IgD-negative memory B cell (primary cell): Measurements from ENCODE around the gene MAGI1. TPM values are rescaled to one million over a fixed set of nuclear protein-coding genes. Genes with fewer than 3 reads are reported as not detected.

Experiments
- H3K27ac Mint-ChIP-seq, 3 donors: one replicate each; pipeline ENCODE4 v1.8.0; 2020 to 2022; ENCODE audit warnings: mild to moderate bottlenecking in 3 of 3, mixed read lengths in 3 of 3, moderate library complexity in 1 of 3
- H3K27me3 Mint-ChIP-seq: one replicate; pipeline ENCODE4 v1.8.0; 2021; ENCODE audit warnings: mixed read lengths
- H3K36me3 Mint-ChIP-seq: one replicate; pipeline ENCODE4 v1.8.0; 2020; ENCODE audit warnings: mild to moderate bottlenecking, mixed read lengths
- H3K4me1 Mint-ChIP-seq, 3 donors: one replicate each; pipeline ENCODE4 v1.8.0; 2020 to 2022; ENCODE audit warnings: mixed read lengths in 3 of 3, mild to moderate bottlenecking in 1 of 3
- H3K4me3 Mint-ChIP-seq, 4 donors: one replicate each; pipeline ENCODE4 v1.8.0; 2020 to 2022; ENCODE audit warnings: mild to moderate bottlenecking in 4 of 4, mixed read lengths in 4 of 4, moderate library complexity in 3 of 4
- H3K9me3 Mint-ChIP-seq, 3 donors: one replicate each; pipeline ENCODE4 v1.8.0; 2020 to 2021; ENCODE audit warnings: mixed read lengths in 3 of 3, mild to moderate bottlenecking in 1 of 3
- polyA plus RNA-seq: library from polyadenylated mRNA; unstranded; fragments of 300-500 nt; fragmentation: Illumina TruSeq; gene quantifications from one replicate; pipeline ENCODE4 v1.2.3, GENCODE V29; 2021

MAGI1 gene
- polyA plus RNA-seq, 1 donor from 2014 or later: 1.3 TPM

DNA sequence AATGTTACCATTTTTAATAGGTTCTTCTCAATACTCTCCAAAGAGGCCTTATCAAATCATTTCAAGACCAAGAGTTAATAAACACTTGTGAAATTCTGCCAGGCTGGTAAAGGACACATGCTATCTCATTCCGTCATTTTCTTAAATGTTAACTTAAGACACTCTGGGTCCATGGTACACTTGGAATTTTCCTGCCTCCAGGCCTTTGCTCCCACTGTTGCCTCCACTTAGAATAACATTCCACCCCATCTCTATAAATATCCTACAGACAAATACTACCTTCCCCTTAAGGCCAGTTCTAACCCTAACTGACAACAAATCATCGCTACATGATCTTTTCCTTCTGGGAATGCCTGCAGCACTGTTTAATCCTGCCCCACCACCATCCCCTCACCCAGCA, 24.1 kb downstream of the MAGI1 start:
- no peak overlapping the region for H3K27ac Mint-ChIP-seq

DNA sequence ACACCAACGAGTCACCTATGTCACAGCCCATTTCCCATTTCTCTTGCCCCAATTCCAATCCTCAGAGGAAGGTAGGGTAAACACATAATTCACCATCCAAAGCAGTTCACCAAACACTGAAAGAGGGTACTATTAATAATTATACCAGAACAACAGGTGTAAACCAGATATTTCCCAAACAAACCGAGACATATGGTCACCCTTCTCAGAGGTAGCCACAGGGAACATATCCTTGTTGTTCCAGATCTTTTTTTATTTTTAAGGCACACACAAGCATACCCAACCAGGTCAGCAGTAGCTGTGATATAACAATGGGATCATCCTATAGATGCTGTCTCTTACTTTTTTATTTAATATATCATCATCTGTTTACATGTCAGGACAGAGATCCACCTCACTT, 24.7 kb downstream of the MAGI1 start:
- H3K36me3 Mint-ChIP-seq: no peaks in the 10 kb centered on the region
- H3K27ac Mint-ChIP-seq: no peak overlapping the region
- peaks cover 0 to 4% (median 0%) of the 10 kb centered on the region in 3 donors for H3K9me3 Mint-ChIP-seq
- H3K27me3 Mint-ChIP-seq: peaks cover 5% of the 10 kb centered on the region
- peak overlapping the region in 1 of 4 donors; percentile 13 for H3K4me3 Mint-ChIP-seq
- no peaks in the 10 kb centered on the region for H3K4me1 Mint-ChIP-seq

More for the DNA sequence above, 24.1 kb downstream of the MAGI1 start:
- peaks cover 0 to 4% (median 0%) of the 10 kb centered on the region in 3 donors for H3K9me3 Mint-ChIP-seq
- no peak overlapping the region for H3K4me3 Mint-ChIP-seq
- peaks cover 2% of the 10 kb centered on the region for H3K27me3 Mint-ChIP-seq
- no peaks in the 10 kb centered on the region for H3K36me3 Mint-ChIP-seq
- H3K4me1 Mint-ChIP-seq: no peaks in the 10 kb centered on the region

DNA sequence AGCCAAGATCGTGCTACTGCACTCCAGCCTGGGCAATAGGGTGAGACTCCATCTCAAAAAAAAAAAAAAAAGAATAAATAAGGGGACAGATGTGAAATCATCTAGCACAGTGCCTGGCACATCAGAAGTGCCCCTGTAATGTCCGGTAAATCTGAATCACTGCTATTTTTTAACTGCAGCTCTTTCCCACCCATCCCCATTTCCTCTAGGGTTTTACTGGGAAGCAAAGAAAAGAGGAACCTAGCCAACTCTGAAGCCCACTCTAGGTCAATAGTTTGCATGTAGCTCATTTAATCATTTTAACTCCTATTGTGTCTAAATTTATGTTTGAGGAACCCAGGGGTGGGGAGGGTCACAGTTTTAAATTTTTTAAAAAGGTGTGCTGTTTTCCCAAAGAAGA, 26.0 kb downstream of the MAGI1 start:
- H3K27me3 Mint-ChIP-seq: peaks cover 5% of the 10 kb centered on the region
- H3K36me3 Mint-ChIP-seq: no peaks in the 10 kb centered on the region
- H3K27ac Mint-ChIP-seq: no peak overlapping the region
- H3K4me1 Mint-ChIP-seq: no peaks in the 10 kb centered on the region
- no peak overlapping the region for H3K4me3 Mint-ChIP-seq
- H3K9me3 Mint-ChIP-seq: peaks cover 0 to 4% (median 0%) of the 10 kb centered on the region in 3 donors

DNA sequence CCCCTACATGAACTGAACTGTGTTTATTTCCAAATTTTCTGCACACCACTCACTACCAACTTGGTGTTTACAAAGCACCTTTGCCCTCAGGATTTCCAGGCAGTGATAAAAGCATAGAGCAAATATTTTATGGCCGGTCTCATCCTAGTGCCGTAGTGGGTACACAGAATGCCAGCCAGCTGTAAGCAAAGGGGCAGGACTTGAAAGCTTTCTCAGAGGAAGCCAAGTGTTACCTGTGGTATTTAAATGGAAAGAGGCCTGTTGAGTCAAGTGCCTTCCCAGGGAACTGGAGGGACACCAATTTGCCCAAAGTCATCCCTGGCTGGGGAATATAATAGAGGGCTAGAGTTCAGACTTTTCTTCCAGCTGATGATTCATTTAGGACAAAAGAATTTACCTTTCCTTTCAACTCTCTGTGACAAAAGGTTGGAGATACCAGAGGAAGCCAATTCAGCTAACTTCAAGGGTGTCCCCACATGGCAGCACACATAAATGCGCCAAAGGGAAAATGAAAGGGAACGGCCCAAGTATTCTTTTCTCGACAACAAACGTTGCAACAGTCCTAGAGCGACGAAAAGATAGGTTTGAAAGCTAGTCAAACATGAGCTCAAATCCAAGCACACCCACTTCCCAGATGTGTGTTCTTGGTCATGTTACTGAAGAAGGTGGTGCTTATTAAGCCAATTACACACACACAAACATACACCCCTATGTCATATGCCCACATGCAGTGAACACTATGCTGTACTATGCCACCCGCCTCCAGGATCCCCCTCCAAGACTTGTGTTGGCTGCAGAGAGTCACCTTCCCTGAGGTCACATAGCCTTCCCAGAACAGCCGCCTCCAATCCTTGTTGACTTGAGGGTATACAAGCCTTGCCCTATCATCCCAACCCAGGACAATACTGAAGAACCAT, 27.7 kb downstream of the MAGI1 start:
- Mint-ChIP-seq H3K27me3 (peaks cover 5% of the 10 kb centered on the region), H3K36me3 (no peaks in the 10 kb centered on the region), H3K4me3 (no peak overlapping the region), H3K27ac (no peak overlapping the region), H3K9me3 (peaks cover 0 to 4% (median 0%) of the 10 kb centered on the region in 3 donors), H3K4me1 (no peaks in the 10 kb centered on the region)

DNA sequence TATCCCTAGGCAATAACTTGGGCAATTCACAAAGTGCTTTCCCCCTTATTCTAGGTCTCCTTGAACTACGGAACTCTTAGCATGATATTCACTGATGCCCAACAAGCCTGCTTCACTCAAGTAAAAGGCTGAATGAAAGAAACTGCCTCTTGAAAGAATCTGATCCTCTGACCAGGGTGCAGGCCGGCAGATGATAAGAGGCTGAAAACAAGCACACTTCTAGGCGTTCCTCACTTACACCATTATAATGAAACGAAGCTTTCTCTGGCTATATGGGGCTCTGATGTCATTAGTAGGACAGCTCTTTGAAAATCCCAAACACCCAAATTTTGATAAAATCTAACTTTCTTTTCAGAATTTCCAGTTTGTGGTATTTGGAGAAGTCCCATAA, 28.4 kb downstream of the MAGI1 start:
- H3K36me3 Mint-ChIP-seq: no peaks in the 10 kb centered on the region
- H3K4me3 Mint-ChIP-seq: no peak overlapping the region
- peaks cover 5% of the 10 kb centered on the region for H3K27me3 Mint-ChIP-seq
- no peak overlapping the region for H3K27ac Mint-ChIP-seq
- H3K9me3 Mint-ChIP-seq: peaks cover 0 to 4% (median 0%) of the 10 kb centered on the region in 3 donors
- H3K4me1 Mint-ChIP-seq: no peaks in the 10 kb centered on the region

DNA sequence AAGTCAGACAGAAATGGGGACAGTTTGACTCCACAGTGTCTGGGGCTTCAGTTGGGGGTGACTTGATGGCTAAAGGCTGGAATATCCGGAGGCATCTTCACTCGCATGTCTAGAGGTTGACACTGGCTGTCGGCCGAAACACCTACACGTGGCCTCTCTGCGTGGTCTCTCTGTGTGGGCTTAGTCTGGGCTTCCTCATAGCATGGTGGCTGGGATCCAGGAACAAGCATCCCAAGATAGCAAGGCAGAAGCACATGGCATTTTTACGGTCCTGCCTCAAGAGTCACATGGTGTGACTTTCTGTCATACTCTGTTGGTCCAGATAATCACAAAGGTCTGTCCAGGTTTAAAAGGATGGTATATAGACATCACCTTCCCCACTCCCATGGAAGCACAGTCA, 34.5 kb downstream of the MAGI1 start:
- no peak overlapping the region for H3K27ac Mint-ChIP-seq
- H3K27me3 Mint-ChIP-seq: peaks cover 1% of the 10 kb centered on the region
- H3K4me1 Mint-ChIP-seq: no peaks in the 10 kb centered on the region
- no peak overlapping the region for H3K4me3 Mint-ChIP-seq
- H3K36me3 Mint-ChIP-seq: no peaks in the 10 kb centered on the region
- H3K9me3 Mint-ChIP-seq: peaks cover 0 to 3% (median 0%) of the 10 kb centered on the region in 3 donors

DNA sequence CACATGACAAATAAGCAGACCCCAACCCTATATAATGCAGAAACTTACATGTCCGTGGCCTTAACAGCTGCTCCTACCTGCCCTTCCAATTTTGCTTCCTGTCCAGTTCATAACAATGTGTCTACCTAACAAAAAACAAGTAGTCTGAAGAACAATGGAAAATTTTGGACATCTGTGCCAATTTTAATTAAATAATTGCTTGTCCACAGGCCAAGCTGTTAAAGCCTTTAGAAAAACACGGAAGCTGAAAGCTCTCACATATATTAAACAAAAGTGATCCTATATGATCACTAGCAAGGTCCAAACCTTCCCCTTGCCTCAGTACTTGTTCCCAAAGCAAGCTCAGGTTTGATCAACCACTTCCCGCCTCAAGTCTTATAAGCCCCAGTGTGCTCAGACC, 37.1 kb downstream of the MAGI1 start:
- Mint-ChIP-seq H3K9me3 (peaks cover 0 to 3% (median 3%) of the 10 kb centered on the region in 3 donors), H3K27me3 (peaks cover 1% of the 10 kb centered on the region), H3K4me3 (no peak overlapping the region), H3K36me3 (no peaks in the 10 kb centered on the region), H3K27ac (no peak overlapping the region), H3K4me1 (no peaks in the 10 kb centered on the region)

DNA sequence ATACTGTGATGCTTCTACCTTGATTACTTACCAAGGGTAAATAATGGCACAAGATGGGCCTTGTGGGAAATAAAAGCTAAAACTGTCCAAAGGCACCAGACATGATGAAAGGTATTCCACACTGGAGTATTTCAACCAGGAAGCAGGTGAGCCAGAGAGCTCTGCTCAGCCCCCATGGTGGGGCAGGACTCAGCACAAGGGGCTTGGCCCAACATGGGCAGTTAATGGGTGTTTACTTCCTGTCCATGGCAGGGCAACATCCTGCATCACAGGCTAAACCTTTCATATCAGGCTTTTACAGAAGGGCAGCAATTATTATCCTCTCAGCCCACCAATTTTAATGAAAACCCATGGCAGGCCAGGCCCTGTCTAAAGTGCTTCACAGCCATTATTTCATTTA, 38.2 kb downstream of the MAGI1 start:
- H3K4me3 Mint-ChIP-seq: no peak overlapping the region
- no peaks in the 10 kb centered on the region for H3K4me1 Mint-ChIP-seq
- H3K9me3 Mint-ChIP-seq: peaks cover 0 to 3% (median 3%) of the 10 kb centered on the region in 3 donors
- peaks cover 1% of the 10 kb centered on the region for H3K27me3 Mint-ChIP-seq
- no peak overlapping the region for H3K27ac Mint-ChIP-seq
- no peaks in the 10 kb centered on the region for H3K36me3 Mint-ChIP-seq

DNA sequence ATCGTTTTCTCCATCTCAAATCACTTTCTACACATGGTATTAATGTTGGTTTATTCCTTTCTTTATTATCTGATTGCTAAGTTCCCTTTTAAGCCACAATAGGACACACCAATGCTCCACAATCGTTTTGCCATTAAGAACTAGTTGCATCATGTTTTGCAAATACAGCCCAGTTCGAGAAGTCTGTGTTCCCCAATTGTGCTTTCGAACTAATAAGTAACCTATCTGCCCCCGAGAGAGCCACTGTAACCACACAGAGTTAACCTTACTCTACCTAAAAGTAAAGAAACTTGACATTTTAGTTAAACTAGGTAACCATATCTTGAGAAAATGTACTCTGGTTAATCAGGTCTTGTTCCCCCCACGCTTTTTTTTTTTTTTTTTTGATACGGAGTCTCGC, 39.1 kb downstream of the MAGI1 start:
- peaks cover 1% of the 10 kb centered on the region for H3K27me3 Mint-ChIP-seq
- no peaks in the 10 kb centered on the region for H3K4me1 Mint-ChIP-seq
- H3K4me3 Mint-ChIP-seq: no peak overlapping the region
- no peak overlapping the region for H3K27ac Mint-ChIP-seq
- peaks cover 0 to 3% (median 3%) of the 10 kb centered on the region in 3 donors for H3K9me3 Mint-ChIP-seq
- H3K36me3 Mint-ChIP-seq: no peaks in the 10 kb centered on the region

DNA sequence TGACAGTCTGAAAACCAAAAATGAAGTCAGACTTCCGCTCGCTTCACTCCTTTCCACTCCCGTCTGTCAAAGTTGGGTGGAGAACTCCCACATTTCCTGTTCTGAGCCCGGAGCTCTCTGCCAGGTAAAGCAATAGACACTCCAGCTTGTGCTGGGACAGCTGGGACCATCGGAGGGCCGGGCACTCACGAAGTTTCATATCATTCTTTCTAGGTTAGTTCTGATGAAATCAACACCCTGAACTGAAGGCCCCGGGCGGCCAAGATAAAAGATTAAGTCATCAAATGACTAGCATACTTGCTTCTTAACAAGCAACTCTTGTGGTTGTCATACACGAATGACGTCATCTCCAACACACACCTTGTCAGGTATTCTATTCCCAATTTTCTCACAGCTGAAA, 42.1 kb downstream of the MAGI1 start:
- no peak overlapping the region for H3K4me3 Mint-ChIP-seq
- H3K9me3 Mint-ChIP-seq: peaks cover 0 to 3% (median 0%) of the 10 kb centered on the region in 3 donors
- H3K4me1 Mint-ChIP-seq: no peaks in the 10 kb centered on the region
- H3K36me3 Mint-ChIP-seq: no peaks in the 10 kb centered on the region
- no peak overlapping the region for H3K27ac Mint-ChIP-seq
- H3K27me3 Mint-ChIP-seq: peaks cover under 1% of the 10 kb centered on the region

DNA sequence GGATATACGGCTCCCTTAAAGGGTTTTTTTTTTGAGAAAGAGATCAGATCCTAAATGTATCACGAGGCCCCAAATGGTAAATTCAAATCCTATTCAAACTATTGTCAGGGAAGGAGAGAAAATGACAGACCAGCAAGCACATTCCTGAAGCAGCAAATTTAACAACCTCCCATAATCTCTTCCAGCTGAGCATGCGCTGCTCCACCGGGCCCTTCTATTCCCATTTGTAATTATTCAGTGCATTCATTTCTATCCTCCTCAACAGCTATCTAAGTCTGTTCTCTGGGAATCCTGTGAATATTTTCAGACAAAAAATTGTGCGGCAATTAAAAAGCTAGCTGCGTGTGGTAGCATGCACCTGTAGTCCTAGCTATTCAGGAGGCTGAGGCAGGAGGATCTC, 43.2 kb downstream of the MAGI1 start:
- no peak overlapping the region for H3K4me3 Mint-ChIP-seq
- peaks cover 0 to 3% (median 0%) of the 10 kb centered on the region in 3 donors for H3K9me3 Mint-ChIP-seq
- no peaks in the 10 kb centered on the region for H3K4me1 Mint-ChIP-seq
- H3K27ac Mint-ChIP-seq: no peak overlapping the region
- no peaks in the 10 kb centered on the region for H3K27me3 Mint-ChIP-seq
- H3K36me3 Mint-ChIP-seq: no peaks in the 10 kb centered on the region

DNA sequence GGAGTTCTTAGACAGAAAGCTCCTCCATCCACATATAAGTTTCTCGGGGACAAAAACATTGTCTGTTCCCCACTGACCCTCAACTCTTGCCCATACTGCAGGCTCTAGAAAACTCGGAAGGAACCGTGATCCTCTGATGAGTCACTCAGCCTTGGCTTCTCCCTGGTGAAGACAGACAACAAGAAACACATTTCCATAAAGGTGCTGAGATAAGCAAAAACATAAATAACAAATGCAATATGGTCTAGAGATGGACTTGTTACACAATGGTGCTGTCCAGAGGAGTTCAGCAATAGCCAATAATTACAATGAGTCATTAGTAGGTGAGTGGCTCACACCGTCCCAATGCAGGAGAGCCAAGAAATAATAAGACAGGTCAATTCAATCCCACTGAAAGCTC, 43.7 kb downstream of the MAGI1 start:
- Mint-ChIP-seq H3K4me3 (no peak overlapping the region), H3K36me3 (no peaks in the 10 kb centered on the region), H3K9me3 (peaks cover 0 to 3% (median 0%) of the 10 kb centered on the region in 3 donors), H3K27me3 (peaks cover 2% of the 10 kb centered on the region), H3K27ac (no peak overlapping the region), H3K4me1 (no peaks in the 10 kb centered on the region)

DNA sequence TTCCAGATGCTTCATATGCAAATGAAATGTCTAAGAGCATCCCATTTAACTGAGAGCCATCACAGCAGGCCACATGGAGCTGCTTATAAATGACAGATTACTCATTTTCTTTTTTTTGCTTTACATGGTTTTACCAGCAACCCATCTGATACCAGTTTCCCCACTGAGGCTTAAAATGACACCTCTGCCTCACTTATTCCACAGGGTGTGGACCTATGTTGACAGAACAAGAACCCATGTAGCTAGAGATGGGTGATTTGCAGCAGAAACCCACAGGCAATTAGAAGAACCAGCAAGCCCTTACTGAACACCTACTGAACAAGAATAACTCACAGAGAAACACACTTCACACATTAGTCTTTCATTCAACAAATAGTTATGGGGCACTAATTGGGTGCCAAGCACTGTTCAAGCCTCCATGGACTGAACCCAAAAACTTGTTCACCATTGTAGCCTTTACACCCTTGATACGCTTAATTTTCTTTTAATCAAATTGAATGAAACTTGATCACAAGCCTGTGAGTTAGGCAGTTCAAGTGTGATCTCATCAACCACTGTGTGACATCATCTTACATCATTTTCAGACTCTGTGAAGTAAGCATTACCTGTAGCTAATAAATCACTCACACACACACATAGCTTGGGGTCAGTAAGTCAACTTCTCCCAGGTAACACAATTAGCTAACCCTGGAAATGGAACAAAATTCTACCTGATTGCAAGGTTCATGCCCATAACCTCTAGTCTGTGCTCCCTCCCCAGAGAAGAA, 45.4 kb downstream of the MAGI1 start:
- H3K27me3 Mint-ChIP-seq: peaks cover 4% of the 10 kb centered on the region
- no peaks in the 10 kb centered on the region for H3K36me3 Mint-ChIP-seq
- H3K9me3 Mint-ChIP-seq: peaks cover 0 to 3% (median 2%) of the 10 kb centered on the region in 3 donors
- no peaks in the 10 kb centered on the region for H3K4me1 Mint-ChIP-seq
- no peak overlapping the region for H3K4me3 Mint-ChIP-seq
- H3K27ac Mint-ChIP-seq: no peak overlapping the region

DNA sequence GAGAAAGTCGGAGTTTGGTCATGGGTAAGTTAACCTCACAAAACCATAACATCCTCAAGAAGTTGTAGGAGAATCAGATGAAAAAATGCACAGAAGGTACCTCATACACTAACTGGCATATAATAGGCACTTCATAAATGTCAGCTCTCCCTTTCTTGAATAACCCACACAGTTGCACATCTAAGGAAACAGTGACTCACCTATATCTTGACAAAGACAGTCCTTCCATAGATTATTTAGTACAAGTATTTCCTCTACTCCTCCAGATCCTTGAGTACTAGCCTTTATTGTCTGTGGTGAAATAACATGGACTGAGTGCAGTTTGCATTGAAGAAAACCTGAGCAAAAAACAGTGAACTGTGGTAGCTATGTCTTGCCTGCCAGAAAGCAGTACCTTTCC, 46.6 kb downstream of the MAGI1 start:
- no peak overlapping the region for H3K27ac Mint-ChIP-seq
- H3K4me3 Mint-ChIP-seq: no peak overlapping the region
- no peaks in the 10 kb centered on the region for H3K4me1 Mint-ChIP-seq
- peaks cover 0 to 2% (median 1%) of the 10 kb centered on the region in 3 donors for H3K9me3 Mint-ChIP-seq
- H3K36me3 Mint-ChIP-seq: no peaks in the 10 kb centered on the region
- H3K27me3 Mint-ChIP-seq: peaks cover 5% of the 10 kb centered on the region

DNA sequence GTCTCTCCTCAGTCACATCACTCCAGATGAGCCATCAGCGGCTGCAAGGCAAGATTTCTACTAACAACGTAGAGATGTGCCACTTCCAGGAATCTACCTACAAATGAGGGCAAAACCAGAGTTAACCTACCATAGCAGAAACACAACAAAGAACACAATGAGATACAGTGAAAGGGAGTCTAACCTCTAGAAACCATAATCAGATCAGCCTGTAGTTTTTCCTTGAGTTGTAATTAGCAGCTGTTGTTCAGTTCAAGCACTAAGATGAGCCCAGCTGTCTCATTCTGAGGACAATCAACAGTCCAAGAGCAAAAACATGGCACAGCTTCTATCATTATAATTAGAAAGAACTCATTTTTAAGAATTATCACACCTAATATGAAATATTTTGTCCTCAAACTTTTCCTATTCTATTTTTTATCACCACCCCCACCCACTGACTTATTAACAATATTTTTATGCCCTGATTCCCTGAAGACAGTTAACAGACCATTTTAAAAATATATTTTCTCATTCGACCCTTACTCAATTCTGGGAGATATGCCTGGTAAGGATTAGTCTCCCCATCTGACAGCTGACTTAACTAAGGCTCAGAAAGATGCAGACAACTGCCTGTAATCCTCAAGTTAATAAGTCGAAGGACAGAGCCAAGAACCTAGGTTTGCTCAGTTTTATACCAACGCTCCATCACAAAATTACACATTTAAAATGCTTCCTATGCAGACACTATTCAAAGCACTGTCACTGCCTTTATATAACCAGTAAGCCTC, 50.1 kb downstream of the MAGI1 start:
- no peak overlapping the region for H3K4me3 Mint-ChIP-seq
- H3K4me1 Mint-ChIP-seq: no peaks in the 10 kb centered on the region
- peak overlapping the region in 1 of 3 donors; percentile 65 for H3K27ac Mint-ChIP-seq
- peaks cover 5% of the 10 kb centered on the region for H3K27me3 Mint-ChIP-seq
- H3K9me3 Mint-ChIP-seq: peaks cover 0 to 3% (median 2%) of the 10 kb centered on the region in 3 donors
- peaks cover 1% of the 10 kb centered on the region for H3K36me3 Mint-ChIP-seq
